H9 (cell line): Measurements from ENCODE around the gene C16orf86. TPM values are rescaled to one million over a fixed set of nuclear protein-coding genes. Genes with fewer than 3 reads are reported as not detected.

Source experiments
- DNase-seq: peaks from one replicate; pipeline ENCODE4 v3.0.0-alpha.2; 2017
- H2AFZ ChIP-seq: one replicate; pipeline ENCODE4 v1.6.1; 2013; ENCODE audit warnings: mild to moderate bottlenecking, low read length, control low read depth, moderate library complexity
- H2AK5ac ChIP-seq: 2 replicates; pipeline ENCODE4 v1.6.1; 2013; ENCODE audit warnings: low read length, control low read depth, mixed read lengths; ENCODE audit not compliant: insufficient read length
- H2BK120ac ChIP-seq: one replicate; pipeline ENCODE4 v1.6.1; 2013; ENCODE audit warnings: low read depth, mild to moderate bottlenecking, low read length, control low read depth, inconsistent platforms; ENCODE audit not compliant: poor library complexity, severe bottlenecking
- H2BK12ac ChIP-seq: 2 replicates; pipeline ENCODE4 v1.6.1; 2013; ENCODE audit warnings: low read length, control low read depth, mixed read lengths, low read depth; ENCODE audit not compliant: insufficient read length
- H2BK15ac ChIP-seq: 2 replicates; pipeline ENCODE4 v1.6.1; 2013; ENCODE audit warnings: low read depth, low read length, control low read depth
- H2BK20ac ChIP-seq: one replicate; pipeline ENCODE4 v1.6.1; 2013; ENCODE audit warnings: low read depth, mild to moderate bottlenecking, low read length, control low read depth, inconsistent platforms; ENCODE audit not compliant: poor library complexity, severe bottlenecking
- H2BK5ac ChIP-seq: 2 replicates; pipeline ENCODE4 v1.6.1; 2013; ENCODE audit warnings: low read length, control low read depth, mixed read lengths; ENCODE audit not compliant: insufficient read length
- H3K14ac ChIP-seq: 2 replicates; pipeline ENCODE4 v1.6.1; 2013; ENCODE audit warnings: low read length, control low read depth; ENCODE audit not compliant: insufficient read depth
- H3K18ac ChIP-seq: 2 replicates; pipeline ENCODE4 v1.6.1; 2013; ENCODE audit warnings: low read depth, mild to moderate bottlenecking, mixed read lengths, low read length, control low read depth; ENCODE audit not compliant: insufficient read length
- H3K23ac ChIP-seq: 2 replicates; pipeline ENCODE4 v1.6.1; 2013; ENCODE audit warnings: low read length, control low read depth, mixed read lengths, low read depth; ENCODE audit not compliant: insufficient read length
- H3K23me2 ChIP-seq: 2 replicates; pipeline ENCODE4 v1.6.1; 2013; ENCODE audit warnings: low read depth, mild to moderate bottlenecking, mixed read lengths, low read length, control low read depth; ENCODE audit not compliant: insufficient read length, poor library complexity, severe bottlenecking
- H3K27ac ChIP-seq: 2 replicates; pipeline ENCODE4 v1.5.1; 2013; ENCODE audit warnings: low read length, control low read depth, mixed read lengths, low read depth; ENCODE audit not compliant: insufficient read length
- H3K27me3 ChIP-seq: 2 replicates; pipeline ENCODE4 v1.6.1; 2013; ENCODE audit warnings: low read length, control low read depth, inconsistent platforms; ENCODE audit not compliant: insufficient read depth
- H3K4ac ChIP-seq: 2 replicates; pipeline ENCODE4 v1.6.1; 2013; ENCODE audit warnings: low read depth, mild to moderate bottlenecking, control low read depth, inconsistent platforms, low read length, moderate library complexity
- H3K4me1 ChIP-seq: 2 replicates; pipeline ENCODE4 v1.6.1; 2013; ENCODE audit warnings: low read length, control low read depth, inconsistent platforms; ENCODE audit not compliant: insufficient read depth
- H3K4me2 ChIP-seq: 2 replicates; pipeline ENCODE4 v1.6.1; 2013; ENCODE audit warnings: low read length, control low read depth, mixed read lengths; ENCODE audit not compliant: insufficient read length, insufficient read depth
- H3K56ac ChIP-seq: 2 replicates; pipeline ENCODE4 v1.6.1; 2013; ENCODE audit warnings: low read depth, mild to moderate bottlenecking, mixed read lengths, low read length, control low read depth; ENCODE audit not compliant: insufficient read length
- H3K79me1 ChIP-seq: 2 replicates; pipeline ENCODE4 v1.6.1; 2013; ENCODE audit warnings: low read depth, mild to moderate bottlenecking, moderate library complexity, low read length, control low read depth, inconsistent platforms; ENCODE audit not compliant: insufficient read depth, poor library complexity, severe bottlenecking
- H3K79me2 ChIP-seq: 2 replicates; pipeline ENCODE4 v1.6.1; 2013; ENCODE audit warnings: low read length, control low read depth, inconsistent platforms; ENCODE audit not compliant: insufficient read depth
- H3K9ac ChIP-seq: 2 replicates; pipeline ENCODE4 v1.6.1; 2013; ENCODE audit warnings: low read length, control low read depth, mixed read lengths; ENCODE audit not compliant: insufficient read length; ENCODE audit errors: extremely low read depth
- H3K9me3 ChIP-seq: one replicate; pipeline ENCODE4 v1.6.1; 2013; ENCODE audit warnings: low read depth, low read length, inconsistent platforms; ENCODE audit not compliant: control insufficient read depth
- H3T11ph ChIP-seq: one replicate; pipeline ENCODE4 v1.6.1; 2013; ENCODE audit warnings: mild to moderate bottlenecking, low read length, control low read depth, inconsistent platforms
- H4K20me1 ChIP-seq: one replicate; pipeline ENCODE4 v1.6.1; 2013; ENCODE audit not compliant: control insufficient read depth, insufficient read length, insufficient read depth
- H4K5ac ChIP-seq: 2 replicates; pipeline ENCODE4 v1.6.1; 2013; ENCODE audit warnings: low read depth, mild to moderate bottlenecking, mixed read lengths, low read length, control low read depth; ENCODE audit not compliant: insufficient read length
- H4K8ac ChIP-seq: replicated peaks from 2 replicates; pipeline ENCODE4 v1.6.1; 2013; ENCODE audit warnings: low read length, control low read depth, mixed read lengths, low read depth; ENCODE audit not compliant: insufficient read length
- H4K91ac ChIP-seq: 2 replicates; pipeline ENCODE4 v1.6.1; 2013; ENCODE audit warnings: low read depth, mild to moderate bottlenecking, moderate library complexity, mixed read lengths, low read length, control low read depth; ENCODE audit not compliant: insufficient read length
- H3K27ac Mint-ChIP-seq, 3 experiments: 2 replicates in 2 of 3; 3 replicates in 1 of 3; pipeline ENCODE4 v1.8.0; 2020 to 2021; ENCODE audit warnings: mixed read lengths in 3 of 3, mild to moderate bottlenecking in 1 of 3, moderate library complexity in 1 of 3
- H3K27me3 Mint-ChIP-seq: 2 replicates; pipeline ENCODE4 v1.8.0; 2021; ENCODE audit warnings: low read depth, mild to moderate bottlenecking, moderate library complexity, mixed read lengths
- H3K36me3 Mint-ChIP-seq, 3 experiments: 2 replicates in 2 of 3; 3 replicates in 1 of 3; pipeline ENCODE4 v1.8.0; 2020 to 2021; ENCODE audit warnings: low read depth in 3 of 3, mixed read lengths in 3 of 3; ENCODE audit not compliant: insufficient read depth in 1 of 3
- H3K4me1 Mint-ChIP-seq, 2 experiments: 2 replicates each; pipeline ENCODE4 v1.8.0; 2020; ENCODE audit warnings: mixed read lengths in 2 of 2
- H3K4me3 Mint-ChIP-seq, 2 experiments: 2 replicates in 1 of 2; 3 replicates in 1 of 2; pipeline ENCODE4 v1.8.0; 2020 to 2021; ENCODE audit warnings: mild to moderate bottlenecking in 2 of 2, mixed read lengths in 2 of 2, moderate library complexity in 1 of 2
- H3K9me3 Mint-ChIP-seq, 2 experiments: 2 replicates in 1 of 2; 3 replicates in 1 of 2; pipeline ENCODE4 v1.8.0; 2020; ENCODE audit warnings: mild to moderate bottlenecking in 2 of 2, mixed read lengths in 2 of 2, moderate library complexity in 1 of 2
- WGBS: extraction: QIAGEN DNeasy Blood & Tissue Kit; methylation state at CpG from one replicate; pipeline ENCODE4 v1.1.7; 2013; ENCODE audit warnings: missing lambda C conversion rate, low lambda C conversion rate, mixed read lengths; ENCODE audit not compliant: insufficient read length; ENCODE audit errors: extremely low coverage; 5-methylcytosine and 5-hydroxymethylcytosine counted together
- total RNA-seq: library from RNA; stranded (reverse); gene quantifications from 2 replicates; pipeline ENCODE4 v1.2.1, GENCODE V29; 2021
- TF ChIP-seq, protein P1 (sequence below): fragments of 200-600 bp; sonication (generic); conservative IDR thresholded peaks from 3 replicates; pipeline ENCODE4 v1.8.0; 2021; ENCODE audit warnings: antibody characterized with exemption, mild to moderate bottlenecking

The C16orf86 gene
- total RNA-seq, 1 experiment from 2014 or later: 1.5 TPM

- H3K79me2 ChIP-seq: no peaks in the 10 kb centered on the region
- TF ChIP-seq, protein P1, sequence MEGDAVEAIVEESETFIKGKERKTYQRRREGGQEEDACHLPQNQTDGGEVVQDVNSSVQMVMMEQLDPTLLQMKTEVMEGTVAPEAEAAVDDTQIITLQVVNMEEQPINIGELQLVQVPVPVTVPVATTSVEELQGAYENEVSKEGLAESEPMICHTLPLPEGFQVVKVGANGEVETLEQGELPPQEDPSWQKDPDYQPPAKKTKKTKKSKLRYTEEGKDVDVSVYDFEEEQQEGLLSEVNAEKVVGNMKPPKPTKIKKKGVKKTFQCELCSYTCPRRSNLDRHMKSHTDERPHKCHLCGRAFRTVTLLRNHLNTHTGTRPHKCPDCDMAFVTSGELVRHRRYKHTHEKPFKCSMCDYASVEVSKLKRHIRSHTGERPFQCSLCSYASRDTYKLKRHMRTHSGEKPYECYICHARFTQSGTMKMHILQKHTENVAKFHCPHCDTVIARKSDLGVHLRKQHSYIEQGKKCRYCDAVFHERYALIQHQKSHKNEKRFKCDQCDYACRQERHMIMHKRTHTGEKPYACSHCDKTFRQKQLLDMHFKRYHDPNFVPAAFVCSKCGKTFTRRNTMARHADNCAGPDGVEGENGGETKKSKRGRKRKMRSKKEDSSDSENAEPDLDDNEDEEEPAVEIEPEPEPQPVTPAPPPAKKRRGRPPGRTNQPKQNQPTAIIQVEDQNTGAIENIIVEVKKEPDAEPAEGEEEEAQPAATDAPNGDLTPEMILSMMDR: no peak
- no peak overlapping the region for H4K91ac ChIP-seq
- H3K23ac ChIP-seq: no peak overlapping the region
- H3K18ac ChIP-seq: no peak overlapping the region
- Mint-ChIP-seq H3K4me3 (peak overlapping the region; percentile 85 to 91), H3K27ac (no peak overlapping the region), H3K9me3 (no peaks in the 10 kb centered on the region), H3K4me1 (peaks cover 15 to 28% of the 10 kb centered on the region in 2 experiments), H3K36me3 (peaks cover 7 to 18% (median 8%) of the 10 kb centered on the region in 3 experiments; a peak in 5 of 7 replicates), H3K27me3 (peaks cover 2% of the 10 kb centered on the region)
- no peaks in the 10 kb centered on the region for H3K27me3 ChIP-seq
- no peak overlapping the region for H2AK5ac ChIP-seq
- H3K4me1 ChIP-seq: no peaks in the 10 kb centered on the region
- no peak overlapping the region for H3K9ac ChIP-seq
- no peak overlapping the region for H4K8ac ChIP-seq
- no peak overlapping the region for H2BK120ac ChIP-seq
- H2BK5ac ChIP-seq: no peak overlapping the region
- no peak overlapping the region for H3K56ac ChIP-seq
- no peak overlapping the region for H3T11ph ChIP-seq
- no peak for DNase-seq
- H2BK15ac ChIP-seq: no peak overlapping the region
- H3K23me2 ChIP-seq: peaks cover 15% of the 10 kb centered on the region
- no peak overlapping the region for H3K14ac ChIP-seq
- no peaks in the 10 kb centered on the region for H3K9me3 ChIP-seq
- H2BK20ac ChIP-seq: no peak overlapping the region
- no peak overlapping the region for H2BK12ac ChIP-seq
- peak overlapping the region; percentile 57 for H3K4me2 ChIP-seq
- no peak overlapping the region for H4K5ac ChIP-seq
- no peaks in the 10 kb centered on the region for H4K20me1 ChIP-seq
- no peaks in the 10 kb centered on the region for H3K79me1 ChIP-seq
- no peak overlapping the region for H2AFZ ChIP-seq
- H3K4ac ChIP-seq: no peak overlapping the region
- no CpG with 5 or more reads among the region's 34 CpGs for WGBS
- no peak overlapping the region for H3K27ac ChIP-seq
Observed at GRCh38 chr16:67661886-67662652, 4.5 kb upstream of the C16orf86 start.
